Measurements from ENCODE around the gene ALDH3A2.

- TF ChIP-seq CTCF (conservative IDR thresholded peaks at IDR 0.05) (no peak), EZH2 (IDR thresholded peaks at IDR 0.05; ENCODE audit: low read depth) (no peak)
These were observed 68.9 kb downstream of the ALDH3A2 start for GRCh38 chr17:19717411-19717908.
